ENCODE data around the gene PRDX6. TPM values are rescaled to one million over a fixed set of nuclear protein-coding genes. Genes with fewer than 3 reads are reported as not detected.

The PRDX6 gene
- total and polyA plus RNA-seq, 12 donors = 171 to 461 (median 311) TPM

- peaks cover 0 to 11% of the 10 kb centered on the region in 2 donors for H3K36me3 ChIP-seq (replicated peaks in 1 of 2)
- H3K4me3 ChIP-seq = peak overlapping the region; percentile 37 to 87 (median 84)
- peaks cover 39 to 68% of the 10 kb centered on the region in 2 donors for H3K4me1 ChIP-seq (replicated peaks in 1 of 2)
- peak in 2 of 6 experiments; percentile 8 to 10 for TF ChIP-seq CTCF (IDR thresholded peaks at IDR 0.05)
- TF ChIP-seq POLR2A (IDR thresholded peaks at IDR 0.05) = peak; percentile 81 to 83
- H3K27ac ChIP-seq = peak overlapping the region; percentile 89 to 99 (median 98)
- H3K9me3 ChIP-seq (replicated peaks in 1 of 3) = no peaks in the 10 kb centered on the region
- intact Hi-C loops (cut with DNase I) = no loop called here
- no peaks in the 10 kb centered on the region for H3K27me3 ChIP-seq
- DNase-seq = peak; percentile 93 to 98 (median 96)
- WGBS, 4 donors = 0 to 1% (median 1%) methylated on average over 23 to 62 of the region's 62 CpGs
Measured at GRCh38 chr1:173476665-173477285, 360 bp upstream of the PRDX6 start.

GRCh38 chr1:173478094-173478674 lies 1.0 kb downstream of the PRDX6 start:
- peak; percentile 61 to 90 (median 83) for DNase-seq
- intact Hi-C loops (cut with DNase I) = no loop called here
- Histone ChIP-seq H3K4me3 (peak overlapping the region in 3 of 4 donors; percentile 36 to 83 (median 74)), H3K36me3 (replicated peaks in 1 of 2) (peaks cover 0 to 25% of the 10 kb centered on the region in 2 donors), H3K9me3 (replicated peaks in 1 of 3) (no peaks in the 10 kb centered on the region), H3K4me1 (replicated peaks in 1 of 2) (peaks cover 39 to 64% of the 10 kb centered on the region in 2 donors), H3K27ac (peak overlapping the region; percentile 89 to 99 (median 98)), H3K27me3 (no peaks in the 10 kb centered on the region)
- 4 to 11% (median 6%) methylated on average over 6 to 9 of the region's 9 CpGs for WGBS, 4 donors
- TF ChIP-seq POLR2A (IDR thresholded peaks at IDR 0.05) (peak in 1 of 2 donors; percentile 62), CTCF (IDR thresholded peaks at IDR 0.05) (peak in 1 of 6 experiments; percentile 10)

- 57 to 70% (median 64%) methylated on average over 4 of the region's 4 CpGs for WGBS, 4 donors
- intact Hi-C loops (cut with DNase I) = no loop called here
- Histone ChIP-seq H3K27me3 (no peaks in the 10 kb centered on the region), H3K27ac (peak overlapping the region in 3 of 5 donors; percentile 31 to 99 (median 98)), H3K36me3 (replicated peaks in 1 of 2) (peaks cover 0 to 40% of the 10 kb centered on the region in 2 donors), H3K4me1 (replicated peaks in 1 of 2) (peaks cover 26 to 49% of the 10 kb centered on the region in 2 donors), H3K9me3 (replicated peaks in 1 of 3) (no peaks in the 10 kb centered on the region), H3K4me3 (peak overlapping the region in 1 of 4 donors; percentile 40)
- no peak for TF ChIP-seq POLR2A (IDR thresholded peaks at IDR 0.05)
- TF ChIP-seq CTCF (IDR thresholded peaks at IDR 0.05) = no peak
- no peak for DNase-seq
Measured at GRCh38 chr1:173479649-173480048, 2.5 kb downstream of the PRDX6 start.

GRCh38 chr1:173481195-173481772 lies 4.1 kb downstream of the PRDX6 start:
- Histone ChIP-seq H3K9me3 (replicated peaks in 1 of 3) (no peaks in the 10 kb centered on the region), H3K4me3 (no peak overlapping the region), H3K27me3 (no peaks in the 10 kb centered on the region), H3K36me3 (replicated peaks in 1 of 2) (peaks cover 0 to 56% of the 10 kb centered on the region in 2 donors), H3K4me1 (replicated peaks in 1 of 2) (peaks cover 18 to 36% of the 10 kb centered on the region in 2 donors), H3K27ac (no peak overlapping the region)
- TF ChIP-seq CTCF (IDR thresholded peaks at IDR 0.05) = no peak
- TF ChIP-seq POLR2A (IDR thresholded peaks at IDR 0.05) = no peak
- 62 to 83% (median 80%) methylated on average over 1 of the region's 1 CpG for WGBS, 4 donors
- intact Hi-C loops (cut with DNase I) = no loop called here
- no peak for DNase-seq
